Raji (cell line): ENCODE results near the gene CDH2.

Experiments
- POLR2A ChIP-seq: IDR thresholded peaks from 2 replicates; pipeline ENCODE4 v1.6.1; 2011; ENCODE audit warnings: low read depth, low read length, control low read depth; ENCODE audit not compliant: insufficient read depth

Gene CDH2

GRCh38 chr18:28062443-28062842 lies 114.5 kb downstream of the CDH2 start:
- TF ChIP-seq POLR2A: no peak

GRCh38 chr18:28059861-28060260 lies 117.1 kb downstream of the CDH2 start:
- TF ChIP-seq POLR2A: no peak

GRCh38 chr18:28050545-28050944 lies 126.4 kb downstream of the CDH2 start:
- TF ChIP-seq POLR2A: no peak

GRCh38 chr18:28048612-28049011 lies 128.3 kb downstream of the CDH2 start:
- no peak for TF ChIP-seq POLR2A

GRCh38 chr18:28045880-28046279 lies 131.1 kb downstream of the CDH2 start:
- TF ChIP-seq POLR2A: no peak

- TF ChIP-seq POLR2A: no peak
Observed at GRCh38 chr18:28045176-28045810, 131.6 kb downstream of the CDH2 start.

GRCh38 chr18:28044036-28044435 lies 132.9 kb downstream of the CDH2 start:
- no peak for TF ChIP-seq POLR2A

GRCh38 chr18:28043631-28044030 lies 133.3 kb downstream of the CDH2 start:
- TF ChIP-seq POLR2A: no peak

GRCh38 chr18:28041366-28041765 lies 135.6 kb downstream of the CDH2 start:
- TF ChIP-seq POLR2A: no peak

GRCh38 chr18:28040716-28041115 lies 136.2 kb downstream of the CDH2 start:
- TF ChIP-seq POLR2A: no peak

GRCh38 chr18:28040211-28040610 lies 136.7 kb downstream of the CDH2 start:
- no peak for TF ChIP-seq POLR2A

- no peak for TF ChIP-seq POLR2A
Observed at GRCh38 chr18:28039691-28040090, 137.2 kb downstream of the CDH2 start.

GRCh38 chr18:28039078-28039477 lies 137.9 kb downstream of the CDH2 start:
- no peak for TF ChIP-seq POLR2A

GRCh38 chr18:28036488-28036887 lies 140.4 kb downstream of the CDH2 start:
- no peak for TF ChIP-seq POLR2A

GRCh38 chr18:28034567-28034966 lies 142.4 kb downstream of the CDH2 start:
- TF ChIP-seq POLR2A: no peak

- no peak for TF ChIP-seq POLR2A
Observed at GRCh38 chr18:28032177-28032576, 144.8 kb downstream of the CDH2 start.

GRCh38 chr18:28030458-28030857 lies 146.5 kb downstream of the CDH2 start:
- TF ChIP-seq POLR2A: no peak
